SH-SY5Y (cell line): Measurements from ENCODE around the gene CLTC.

Experiments used
- GATA2 ChIP-seq: IDR thresholded peaks from 2 replicates; pipeline ENCODE4 v1.6.1; 2011; ENCODE audit warnings: mild to moderate bottlenecking, low read depth, low read length
- GATA3 ChIP-seq: IDR thresholded peaks from 2 replicates; pipeline ENCODE4 v1.6.1; 2011; ENCODE audit warnings: low read depth, mild to moderate bottlenecking, low read length, moderate library complexity

GRCh38 chr17:59699786-59700185 lies 80.1 kb downstream of the CLTC start:
- TF ChIP-seq GATA3 (no peak), GATA2 (no peak)
